ENCODE data around the gene PGS1.
"Not testable (repeated sequence)": the region's sequence is repeated elsewhere in the genome, so short reads cannot be mapped to it uniquely, and the experiment has no call there.

The PGS1 gene, protein sequence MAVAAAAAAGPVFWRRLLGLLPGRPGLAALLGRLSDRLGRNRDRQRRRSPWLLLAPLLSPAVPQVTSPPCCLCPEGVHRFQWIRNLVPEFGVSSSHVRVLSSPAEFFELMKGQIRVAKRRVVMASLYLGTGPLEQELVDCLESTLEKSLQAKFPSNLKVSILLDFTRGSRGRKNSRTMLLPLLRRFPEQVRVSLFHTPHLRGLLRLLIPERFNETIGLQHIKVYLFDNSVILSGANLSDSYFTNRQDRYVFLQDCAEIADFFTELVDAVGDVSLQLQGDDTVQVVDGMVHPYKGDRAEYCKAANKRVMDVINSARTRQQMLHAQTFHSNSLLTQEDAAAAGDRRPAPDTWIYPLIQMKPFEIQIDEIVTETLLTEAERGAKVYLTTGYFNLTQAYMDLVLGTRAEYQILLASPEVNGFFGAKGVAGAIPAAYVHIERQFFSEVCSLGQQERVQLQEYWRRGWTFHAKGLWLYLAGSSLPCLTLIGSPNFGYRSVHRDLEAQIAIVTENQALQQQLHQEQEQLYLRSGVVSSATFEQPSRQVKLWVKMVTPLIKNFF

GRCh38 chr17:78378225-78379130 is at the start of gene PGS1:
Gene PGS1 (plus strand): TSS chr17:78378649. CDS start chr17:78378666, 17 bp downstream.
- TF ChIP-seq CTCF (IDR thresholded peaks at IDR 0.05; ENCODE audit: borderline replicate concordance, insufficient read depth, low read depth, low read length): no peak
- H3K4me3 ChIP-seq (ENCODE audit: low read depth, low read length): peak within 1 kb of the TSS; percentile 86

DNA sequence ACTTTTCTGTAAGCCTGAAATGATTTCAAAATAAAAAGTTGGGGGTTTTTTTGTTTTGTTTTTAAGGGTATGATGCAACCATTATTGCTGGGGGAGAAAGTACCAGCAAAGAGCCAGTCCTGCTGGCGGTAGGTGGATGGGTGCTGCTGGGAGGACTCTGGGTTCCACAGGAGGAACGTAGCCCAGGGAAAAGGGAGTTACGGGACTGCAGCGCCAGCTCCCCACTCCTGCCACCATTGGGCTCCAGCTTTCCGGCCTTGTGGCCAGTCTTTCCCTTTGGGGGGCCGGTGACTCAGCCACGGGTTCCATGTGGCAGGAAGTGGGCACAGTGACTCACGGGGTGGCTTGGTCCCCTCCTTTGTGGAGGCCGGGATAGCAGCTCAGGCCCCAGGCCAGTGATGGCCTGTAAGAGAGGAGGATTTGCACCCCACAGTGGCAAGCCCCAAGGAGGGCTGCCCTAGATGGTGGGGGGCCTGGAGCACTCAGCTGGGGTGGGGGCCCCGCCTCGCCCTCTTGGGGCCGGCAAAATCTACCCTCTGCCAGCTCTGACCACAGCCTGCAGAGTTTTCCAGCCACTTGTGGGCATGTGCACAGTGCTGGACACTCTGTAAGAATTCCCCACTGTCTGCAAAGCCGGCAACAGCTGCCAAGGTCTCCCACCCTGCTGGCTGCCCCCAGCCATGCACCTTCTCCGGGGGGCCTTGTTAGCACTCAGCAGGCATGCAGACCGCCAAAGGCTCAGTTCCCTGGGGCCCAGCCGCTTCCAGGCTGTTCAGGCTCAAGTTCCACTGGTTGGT is 49.0 kb upstream of the PGS1 start:
- H3K4me3 ChIP-seq (ENCODE audit: low read depth, low read length): no peak overlapping the region
- TF ChIP-seq CTCF (IDR thresholded peaks at IDR 0.05; ENCODE audit: borderline replicate concordance, insufficient read depth, low read depth, low read length): no peak

- H3K4me3 ChIP-seq (ENCODE audit: low read depth, low read length): no peak overlapping the region
- no peak for TF ChIP-seq CTCF (IDR thresholded peaks at IDR 0.05; ENCODE audit: borderline replicate concordance, insufficient read depth, low read depth, low read length)
Observed at GRCh38 chr17:78330570-78331224, 47.8 kb upstream of the PGS1 start.

GRCh38 chr17:78331355-78331754 is 47.1 kb upstream of the PGS1 start:
- H3K4me3 ChIP-seq (ENCODE audit: low read depth, low read length): not testable (repeated sequence)

- H3K4me3 ChIP-seq (ENCODE audit: low read depth, low read length): no peak overlapping the region
- no peak for TF ChIP-seq CTCF (IDR thresholded peaks at IDR 0.05; ENCODE audit: borderline replicate concordance, insufficient read depth, low read depth, low read length)
Observed at GRCh38 chr17:78332991-78333390, 45.5 kb upstream of the PGS1 start.

GRCh38 chr17:78335209-78335608 is 43.2 kb upstream of the PGS1 start:
- no peak overlapping the region for H3K4me3 ChIP-seq (ENCODE audit: low read depth, low read length)
- TF ChIP-seq CTCF (IDR thresholded peaks at IDR 0.05; ENCODE audit: borderline replicate concordance, insufficient read depth, low read depth, low read length): no peak

Data from GM12875 (cell line).